GM19043 (cell line): ENCODE data around the gene PGAP6.
"Not testable (repeated sequence)": the region's sequence is repeated elsewhere in the genome, so short reads cannot be mapped to it uniquely, and the experiment has no call there.

Experiments used
- ATAC-seq: cut with Tn5 transposase; IDR thresholded peaks from one replicate; pipeline ENCODE4 v1.9.1; 2021; ENCODE audit warnings: low read depth; ENCODE audit not compliant: unreplicated experiment

Gene PGAP6

GRCh38 chr16:369275-369865 is 12.4 kb downstream of the PGAP6 start:
- no peak for ATAC-seq

GRCh38 chr16:368388-369158 is 13.2 kb downstream of the PGAP6 start:
- no peak for ATAC-seq

GRCh38 chr16:367333-367903 is 14.4 kb downstream of the PGAP6 start:
- ATAC-seq = no peak

GRCh38 chr16:366476-366875 is 15.3 kb downstream of the PGAP6 start:
- ATAC-seq = no peak

DNA sequence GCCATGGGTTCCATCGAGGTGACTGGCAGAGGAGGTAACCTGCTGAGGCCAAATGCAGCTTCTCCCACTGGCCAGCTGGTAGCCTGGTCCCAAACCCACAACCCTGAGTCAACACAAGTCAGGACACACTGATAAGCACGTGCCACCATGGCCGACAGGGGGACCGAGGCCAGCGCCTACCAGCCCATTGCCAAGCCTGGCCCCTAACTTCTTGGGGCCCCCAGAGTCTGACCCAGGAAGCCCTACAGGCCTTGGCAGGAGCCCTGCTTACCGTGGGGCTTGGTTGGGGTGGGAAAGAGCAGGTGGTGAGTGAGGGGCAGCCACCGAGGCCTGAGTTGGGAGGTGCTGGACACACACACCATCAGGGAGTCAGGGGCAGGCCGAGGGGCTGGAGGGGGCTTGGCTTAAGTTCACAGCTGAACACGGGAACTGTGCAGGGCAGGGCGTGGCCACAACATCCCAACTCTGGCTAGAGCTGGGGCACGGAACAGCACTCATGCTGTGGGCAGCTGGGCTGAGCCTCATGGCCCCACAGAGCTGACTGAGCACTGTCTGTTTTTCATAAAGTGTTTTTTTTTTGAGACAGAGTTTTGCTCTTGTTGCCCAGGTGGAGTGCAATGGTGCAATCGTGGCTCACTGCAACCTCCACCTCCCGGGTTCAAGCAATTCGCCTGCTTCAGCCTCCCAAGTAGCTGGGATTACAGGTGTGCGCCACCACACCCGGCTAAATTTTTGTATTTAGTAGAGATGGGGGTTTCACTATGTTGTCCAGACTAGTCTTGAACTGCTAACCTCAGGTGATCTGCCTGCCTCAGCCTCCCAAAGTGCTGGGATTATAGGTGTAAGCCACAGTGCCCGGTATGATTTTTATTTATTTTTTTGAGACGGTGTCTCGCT is 16.9 kb downstream of the PGAP6 start:
- ATAC-seq = no peak

DNA sequence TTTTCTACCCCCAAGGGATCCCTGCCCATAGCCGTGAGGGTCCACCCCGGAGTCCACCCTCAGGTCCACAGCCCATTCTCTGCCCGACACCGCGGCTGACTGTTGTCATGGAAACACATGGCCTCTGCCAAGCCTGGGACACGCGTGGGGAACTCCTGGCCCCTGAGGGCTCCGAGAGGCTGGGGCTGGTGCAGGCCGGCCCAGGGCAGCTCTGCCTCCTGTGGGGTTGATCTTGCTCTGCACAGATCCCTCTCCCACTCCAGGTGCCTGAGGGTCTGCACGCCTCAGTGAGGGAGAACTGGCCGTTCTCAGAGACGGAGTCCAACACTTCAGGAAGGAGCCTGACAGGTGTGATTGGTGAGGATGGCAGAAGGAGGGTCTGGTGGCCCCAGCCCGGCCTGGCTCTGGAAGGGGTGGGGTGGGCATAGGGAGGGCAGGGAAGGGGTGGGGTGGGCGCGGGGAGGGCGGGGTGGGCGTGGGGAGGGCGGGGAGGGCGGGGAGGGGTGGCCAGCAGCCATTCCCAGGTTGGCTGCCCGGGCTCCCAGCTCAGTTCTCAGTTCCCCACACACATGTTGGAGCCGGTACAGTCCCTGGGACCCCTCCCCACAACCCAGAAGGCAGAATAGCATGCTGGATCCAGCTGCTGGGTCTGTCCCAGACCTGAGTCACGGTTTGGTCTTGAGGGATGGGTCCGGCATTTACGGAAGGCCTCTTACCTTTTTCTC is 17.9 kb downstream of the PGAP6 start:
- no peak for ATAC-seq

- no peak for ATAC-seq
These were observed 18.5 kb downstream of the PGAP6 start for GRCh38 chr16:363110-363765.

DNA sequence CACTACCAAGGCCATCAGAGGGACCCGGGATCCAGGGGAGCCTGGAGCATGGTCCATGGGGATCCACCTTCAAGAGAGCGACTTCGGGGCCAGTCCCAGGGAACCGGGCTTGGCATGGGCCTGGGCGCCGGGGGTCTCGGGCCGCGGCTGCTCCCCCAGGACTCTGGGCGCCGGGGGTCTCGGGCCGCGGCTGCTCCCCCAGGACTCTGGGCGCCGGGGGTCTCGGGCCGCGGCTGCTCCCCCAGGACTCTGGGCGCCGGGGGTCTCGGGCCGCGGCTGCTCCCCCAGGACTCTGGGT is 19.1 kb downstream of the PGAP6 start:
- ATAC-seq = not testable (repeated sequence)

DNA sequence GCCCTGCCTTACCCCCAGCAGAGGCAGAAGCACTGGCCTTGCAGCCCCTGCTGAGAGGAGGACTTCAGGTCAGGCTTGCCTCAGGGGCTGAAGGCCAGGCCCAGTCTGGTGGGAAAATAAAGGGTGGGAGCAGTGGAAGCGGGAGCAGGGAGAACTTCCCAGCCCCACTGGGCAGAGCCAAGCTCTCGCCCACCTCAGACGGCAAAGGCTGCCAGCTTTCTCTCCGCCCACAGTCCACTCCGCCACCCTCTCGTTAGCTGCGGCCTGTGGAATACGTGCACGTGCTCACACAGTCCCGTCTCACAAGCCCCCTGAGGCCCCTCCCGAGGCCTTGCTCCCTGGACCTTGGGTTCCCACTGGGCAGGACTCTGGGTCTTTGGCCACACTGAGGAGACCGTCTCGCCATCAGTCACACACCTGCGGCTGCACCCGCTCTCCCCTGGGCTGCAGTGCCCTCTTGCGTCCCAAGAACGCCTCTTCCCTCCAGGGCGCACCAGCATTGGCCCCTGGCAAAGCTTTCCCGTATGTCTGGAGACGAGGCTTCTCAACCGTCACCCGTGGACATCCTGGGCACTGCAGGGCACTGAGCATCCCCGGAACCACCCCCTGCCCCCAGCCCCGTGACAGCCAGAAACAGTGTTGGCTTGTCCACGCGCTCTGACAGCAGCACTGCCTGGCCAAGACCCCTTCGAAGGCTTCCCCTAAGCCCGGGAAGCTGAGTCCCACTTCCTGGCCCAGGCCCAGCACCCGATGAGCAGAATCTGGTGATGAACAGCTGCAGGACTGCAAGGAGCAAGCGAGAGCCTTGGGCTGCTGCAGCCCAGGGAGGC is 19.7 kb downstream of the PGAP6 start:
- ATAC-seq = no peak

- no peak for ATAC-seq
These were observed 20.4 kb downstream of the PGAP6 start for GRCh38 chr16:361341-361871.

- ATAC-seq = no peak
These were observed 21.0 kb downstream of the PGAP6 start for GRCh38 chr16:360698-361336.

GRCh38 chr16:359871-360697 is 21.7 kb downstream of the PGAP6 start:
- no peak for ATAC-seq

GRCh38 chr16:359067-359763 is 22.6 kb downstream of the PGAP6 start:
- ATAC-seq = no peak

GRCh38 chr16:356741-357140 is 25.0 kb downstream of the PGAP6 start:
- no peak for ATAC-seq

DNA sequence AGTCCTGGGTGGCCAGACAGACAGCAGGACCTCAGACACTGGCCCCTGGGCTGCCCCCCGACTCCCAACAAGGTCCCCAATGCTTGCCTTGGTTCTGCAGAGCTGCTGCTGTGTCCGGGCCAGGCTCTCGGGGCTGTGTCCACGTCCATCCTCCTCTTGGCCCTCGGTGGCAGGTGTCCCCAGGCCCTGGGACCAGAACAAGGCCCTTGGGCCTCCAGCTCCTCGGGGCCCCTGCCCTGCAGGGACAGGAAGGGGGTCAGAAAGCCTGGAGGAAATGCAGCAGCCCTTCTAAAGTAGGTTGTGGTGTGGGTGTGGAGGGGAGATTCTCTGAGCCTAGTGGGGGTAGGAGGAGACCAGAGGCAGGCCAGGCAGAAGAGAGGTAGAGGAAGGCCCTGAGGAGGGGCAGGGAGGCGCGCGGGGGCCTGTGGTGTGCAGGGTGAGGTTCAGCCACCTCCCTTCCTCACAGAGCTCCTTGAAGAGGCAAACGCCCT is 26.8 kb downstream of the PGAP6 start:
- no peak for ATAC-seq

- ATAC-seq = no peak
These were observed 27.4 kb downstream of the PGAP6 start for GRCh38 chr16:354291-354881.
